K562 (cell line): Measurements from ENCODE around the gene TMOD2. TPM values are rescaled to one million over a fixed set of nuclear protein-coding genes. Genes with fewer than 3 reads are reported as not detected.
A peak's percentile ranks its signal among the peaks of the same experiment; 100 is the strongest.

Experiments
- ATF7 ChIP-seq: fragments of 450-650 bp; IDR thresholded peaks from 2 replicates; pipeline ENCODE4 v1.7.1; 2014; ENCODE audit warnings: mild to moderate bottlenecking, moderate library complexity
- BDP1 ChIP-seq: IDR thresholded peaks from 3 replicates; pipeline ENCODE4 v1.6.1; 2011; ENCODE audit not compliant: insufficient read length, insufficient read depth
- BHLHE40 ChIP-seq: IDR thresholded peaks from 2 replicates; pipeline ENCODE4 v1.6.1; 2011; ENCODE audit warnings: low read length, improper control_type of control experiment
- CEBPG ChIP-seq, 3 experiments: fragments of 200-800 bp in 1 of 3; sonication (Bioruptor generic) in 1 of 3; sonication (generic) in 1 of 3; formaldehyde crosslinking in 1 of 3; IDR thresholded peaks in 2 of 3; conservative IDR thresholded peaks in 1 of 3; 2 replicates each; pipeline versions ENCODE4 v1.6.1 to v1.8.0; 2016 to 2022; ENCODE audit warnings: missing compliant biosample characterization in 2 of 3, missing genetic modification characterization in 2 of 3, mild to moderate bottlenecking in 1 of 3, missing genetic modification reagents in 1 of 3
- CREB3L1 ChIP-seq: fragments of 450-650 bp; IDR thresholded peaks from 2 replicates; pipeline ENCODE4 v1.6.1; 2014; ENCODE audit warnings: low read depth, mild to moderate bottlenecking, moderate library complexity, borderline replicate concordance
- E2F6 ChIP-seq, 2 experiments: IDR thresholded peaks; 2 replicates each; pipeline ENCODE4 v1.6.1; 2011; ENCODE audit warnings: borderline replicate concordance in 1 of 2, control low read depth in 1 of 2, low read depth in 1 of 2, low read length in 1 of 2, mild to moderate bottlenecking in 1 of 2, mixed read lengths in 1 of 2, moderate library complexity in 1 of 2; ENCODE audit not compliant: insufficient read depth in 1 of 2, insufficient read length in 1 of 2, poor library complexity in 1 of 2, severe bottlenecking in 1 of 2; ENCODE audit errors: extremely low read depth in 1 of 2
- HDGF ChIP-seq: fragments of 450-650 bp; IDR thresholded peaks from 2 replicates; pipeline ENCODE4 v1.6.1; 2016
- NFRKB ChIP-seq: fragments of 450-650 bp; IDR thresholded peaks from 2 replicates; pipeline ENCODE4 v1.6.1; 2016; ENCODE audit warnings: low read depth
- PML ChIP-seq: IDR thresholded peaks from 2 replicates; pipeline ENCODE4 v1.6.1; 2012; ENCODE audit warnings: low read length, inconsistent platforms
- PRPF4 ChIP-seq: fragments of 200-400 bp; formaldehyde crosslinking; IDR thresholded peaks from one replicate; pipeline ENCODE4 v1.6.1; 2017; ENCODE audit warnings: low read length, low read depth, mild to moderate bottlenecking; ENCODE audit not compliant: insufficient read depth, poor library complexity, severe bottlenecking
- RBFOX2 ChIP-seq: fragments of 200-400 bp; formaldehyde crosslinking; IDR thresholded peaks from 2 replicates; pipeline ENCODE4 v1.6.1; 2017; ENCODE audit warnings: low read depth, mild to moderate bottlenecking, low read length, moderate library complexity
- SUPT5H ChIP-seq: fragments of 450-650 bp; IDR thresholded peaks from 2 replicates; pipeline ENCODE4 v1.6.1; 2016
- TCF7 ChIP-seq: sonication (generic); IDR thresholded peaks from 2 replicates; pipeline ENCODE4 v1.6.1; 2016; ENCODE audit warnings: antibody characterized with exemption, borderline replicate concordance
- TSC22D4 ChIP-seq: fragments of 450-650 bp; IDR thresholded peaks from 2 replicates; pipeline ENCODE4 v1.6.1; 2016; ENCODE audit warnings: missing genetic modification characterization, missing biosample characterization, control low read depth
- USF2 ChIP-seq: sonication (generic); formaldehyde crosslinking; IDR thresholded peaks from 2 replicates; pipeline ENCODE4 v1.5.0; 2020; ENCODE audit warnings: missing genetic modification reagents
- XRCC5 ChIP-seq: fragments of 200-400 bp; formaldehyde crosslinking; IDR thresholded peaks from 2 replicates; pipeline ENCODE4 v1.6.1; 2017; ENCODE audit warnings: low read depth, mild to moderate bottlenecking, low read length
- YY1 ChIP-seq, 3 experiments: IDR thresholded peaks; 2 replicates each; pipeline ENCODE4 v1.6.1; 2011; ENCODE audit warnings: low read length in 2 of 3, mild to moderate bottlenecking in 2 of 3, moderate library complexity in 2 of 3, borderline replicate concordance in 1 of 3, control low read depth in 1 of 3, low read depth in 1 of 3; ENCODE audit not compliant: insufficient read depth in 3 of 3, insufficient replicate concordance in 2 of 3, control insufficient read depth in 1 of 3, insufficient read length in 1 of 3; ENCODE audit errors: extremely low read depth in 1 of 3
- ZBED1 ChIP-seq: IDR thresholded peaks from 2 replicates; pipeline ENCODE4 v1.6.1; 2014
- ZNF740 ChIP-seq, 3 experiments: fragments of 200-800 bp in 1 of 3; sonication (Bioruptor generic) in 1 of 3; sonication (generic) in 1 of 3; formaldehyde crosslinking in 1 of 3; IDR thresholded peaks; 2 replicates each; pipeline versions ENCODE4 v1.6.1 to v1.8.0; 2016 to 2022; ENCODE audit warnings: mild to moderate bottlenecking in 2 of 3, missing compliant biosample characterization in 2 of 3, missing genetic modification characterization in 2 of 3, missing genetic modification reagents in 1 of 3
- polyA plus RNA-seq, 8 experiments: library from polyadenylated mRNA; depleted of rRNA in 4 of 8; stranded (reverse) in 5 of 8; unstranded in 3 of 8; fragments of >200 nt; fragmentation: Nextera tagmentation in 2 of 8; fragmentation: Illumina TruSeq in 1 of 8; extraction: Ambion mirVana in 2 of 8; extraction: Trizol in 1 of 8; gene quantifications; 2 replicates each; pipeline versions ENCODE4 v1.2.1 to v1.2.3, GENCODE V29; 2011 to 2014; ENCODE audit warnings: inconsistent platforms in 1 of 8, missing spikeins in 1 of 8
- total RNA-seq, 7 experiments: library from RNA; depleted of rRNA in 6 of 7; stranded (reverse); fragments of >200 nt in 6 of 7; fragmentation: Illumina TruSeq in 2 of 7; extraction: Trizol in 2 of 7; gene quantifications; 2 replicates each; pipeline versions ENCODE4 v1.2.1 to v1.2.3, GENCODE V29; 2011 to 2021; ENCODE audit warnings: low replicate concordance in 1 of 7

The TMOD2 gene
- total and polyA plus RNA-seq, 9 of the 15 experiments (the other 6 are each of a cell fraction or from before 2014, with no cell fraction given), result 0.49 to 3.8 (median 3.0) TPM

- peak; percentile 69; the same call in 1 of the 2 replicates for TF ChIP-seq CREB3L1
- TF ChIP-seq BHLHE40, result 0 out of 2 replicates have a peak, but pooled peaks have one; percentile 20
- TF ChIP-seq ATF7, result peak; percentile 37; the same call in 1 of the 2 replicates
- TF ChIP-seq RBFOX2, result peak; percentile 96
- TF ChIP-seq SUPT5H, result peak; percentile 94
- TF ChIP-seq CEBPG (CRISPR knock-in tag; IDR thresholded peaks at IDR 0.05), result no peak
- TF ChIP-seq CEBPG (tag; conservative IDR thresholded peaks at IDR 0.05 in 1 of 2, IDR thresholded peaks at IDR 0.05 in 1 of 2), result 0 out of 4 replicates have a peak, but pooled peaks of 1 of the 2 experiments have one; percentile 1
- 0 out of 2 replicates have a peak, but pooled peaks have one; percentile 24 for TF ChIP-seq TCF7
- no peak for TF ChIP-seq USF2 (CRISPR knock-in tag)
- TF ChIP-seq BDP1, result no peak
- TF ChIP-seq TSC22D4, result no peak
- TF ChIP-seq XRCC5, result no peak
- peak in 1 of 2 experiments; percentile 33 for TF ChIP-seq E2F6 (IDR thresholded peaks at IDR 0.05; ENCODE audit: borderline replicate concordance in 1 of 2, extremely low read depth in 1 of 2, insufficient read depth in 1 of 2, insufficient read length in 1 of 2, low read depth in 1 of 2, low read length in 1 of 2, poor library complexity in 1 of 2, severe bottlenecking in 1 of 2)
- TF ChIP-seq ZNF740 (CRISPR knock-in tag; IDR thresholded peaks at IDR 0.05), result 0 out of 2 replicates have a peak, but pooled peaks have one; percentile 78
- no peak; a peak in 1 of 4 replicates for TF ChIP-seq ZNF740 (tag; IDR thresholded peaks at IDR 0.05)
- no peak for TF ChIP-seq ZBED1
- no peak; the same call in 1 of the 2 replicates for TF ChIP-seq NFRKB
- peak; percentile 68; the same call in 1 of the 2 replicates for TF ChIP-seq PML
- no peak for TF ChIP-seq PRPF4
- TF ChIP-seq YY1 (IDR thresholded peaks at IDR 0.05; ENCODE audit: borderline replicate concordance in 1 of 3, control insufficient read depth in 1 of 3, extremely low read depth in 1 of 3, insufficient read depth in 3 of 3, insufficient read length in 1 of 3, insufficient replicate concordance in 2 of 3, low read depth in 1 of 3, low read length in 2 of 3), result peak in 2 of 3 experiments; percentile 27 to 59
- no peak for TF ChIP-seq HDGF
Measured at GRCh38 chr15:51829376-51830275, 78.2 kb downstream of the TMOD2 start, which contains the start of gene TMOD3 (continued).
